A549 treated with AZD2906 at 1 μM for 4 hours (cell line): ENCODE data around the gene PI3. TPM values are rescaled to one million over a fixed set of nuclear protein-coding genes. Genes with fewer than 3 reads are reported as not detected.

Source experiments
- total RNA-seq: library from RNA; stranded (reverse); fragments of 200-300 nt; extraction: Qiagen RNA extraction; gene quantifications from 5 replicates; pipeline ENCODE4 v1.2.3, GENCODE V29; 2022

Gene PI3, protein sequence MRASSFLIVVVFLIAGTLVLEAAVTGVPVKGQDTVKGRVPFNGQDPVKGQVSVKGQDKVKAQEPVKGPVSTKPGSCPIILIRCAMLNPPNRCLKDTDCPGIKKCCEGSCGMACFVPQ
- total RNA-seq, result 2.6 to 5.1 TPM (median 3.0 TPM) in 5 replicates

DNA sequence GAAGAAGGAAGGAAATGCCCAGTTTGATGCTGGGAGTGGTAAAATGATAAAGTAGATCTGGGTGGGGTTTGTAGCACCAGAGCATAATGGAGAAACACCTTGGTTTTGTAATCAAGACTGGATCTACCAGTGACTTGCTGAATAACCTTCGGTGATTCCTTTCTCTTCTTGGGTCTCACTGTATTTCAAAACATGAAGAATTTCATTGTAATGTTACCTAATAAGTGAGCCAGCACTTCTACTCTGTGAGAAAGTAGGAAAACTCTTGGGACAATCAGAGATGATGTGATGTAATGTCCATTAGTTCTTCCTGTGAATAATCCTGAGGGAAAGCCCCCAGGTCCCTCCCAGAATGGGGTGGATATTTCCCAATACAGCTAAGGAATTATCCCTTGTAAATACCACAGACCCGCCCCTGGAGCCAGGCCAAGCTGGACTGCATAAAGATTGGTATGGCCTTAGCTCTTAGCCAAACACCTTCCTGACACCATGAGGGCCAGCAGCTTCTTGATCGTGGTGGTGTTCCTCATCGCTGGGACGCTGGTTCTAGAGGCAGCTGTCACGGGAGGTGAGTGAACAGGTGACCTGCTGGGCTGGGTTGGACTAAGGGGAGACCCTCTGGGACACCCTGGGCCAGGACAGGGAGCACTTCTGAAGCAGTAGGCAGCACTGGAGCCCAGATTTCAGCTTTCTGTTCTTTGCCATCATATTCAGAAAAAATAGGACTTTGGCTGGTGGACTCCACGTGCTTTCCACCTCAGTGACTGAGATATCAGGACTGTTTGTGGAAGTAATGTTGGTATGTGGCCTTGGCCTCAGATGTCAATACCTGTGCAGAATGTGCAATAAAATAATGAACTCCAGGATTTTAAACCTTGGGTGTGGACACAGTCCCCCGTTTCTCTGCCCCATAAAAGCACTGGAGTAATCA, at the start of gene PI3:
Gene PI3 (plus strand): TSS at position 469 of the 931 bp plus-strand sequence. CDS start 21 bp downstream, at position 490.

DNA sequence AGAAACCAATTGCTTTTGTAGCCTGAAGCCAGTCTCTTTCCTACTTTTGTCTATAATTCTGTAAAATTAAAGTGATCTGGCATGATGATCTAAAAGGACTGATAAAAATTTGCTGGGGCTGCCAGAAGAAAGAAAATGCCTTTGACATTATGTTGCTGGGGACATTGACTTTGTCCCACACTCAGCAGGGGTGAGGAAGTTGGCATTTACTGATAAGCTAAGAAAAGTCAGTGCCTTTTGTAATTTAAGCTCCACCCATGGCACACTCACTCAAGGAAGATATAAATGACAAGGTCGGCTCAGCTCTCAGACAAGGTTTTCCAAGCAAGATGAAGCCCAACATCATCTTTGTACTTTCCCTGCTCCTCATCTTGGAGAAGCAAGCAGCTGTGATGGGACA, 32.0 kb downstream of the PI3 start, which contains the start of gene SEMG1:
Gene SEMG1 (plus strand): TSS at position 309 of the 400 bp plus-strand sequence. CDS start 21 bp downstream, at position 330.

DNA sequence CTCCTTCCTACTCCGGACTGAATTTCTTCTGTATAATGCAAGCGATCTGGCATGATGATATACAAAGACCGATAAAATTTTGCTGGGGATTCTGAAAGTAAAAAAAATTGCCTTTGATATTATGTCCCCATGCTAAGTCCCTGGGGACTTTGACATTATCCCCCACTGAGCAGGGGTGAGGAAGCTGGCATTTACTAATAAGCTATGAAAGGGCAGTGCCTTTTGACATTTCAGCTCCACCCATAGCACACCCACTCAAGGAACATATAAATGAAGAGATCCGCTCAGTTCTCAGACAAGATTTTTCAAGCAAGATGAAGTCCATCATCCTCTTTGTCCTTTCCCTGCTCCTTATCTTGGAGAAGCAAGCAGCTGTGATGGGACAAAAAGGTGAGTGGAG, 46.4 kb downstream of the PI3 start, which contains the start of gene SEMG2:
Gene SEMG2 (plus strand): TSS at position 298 of the 400 bp plus-strand sequence. CDS start 17 bp downstream, at position 315.

Other genes starting within 250 kb of the PI3 start
- 38.6 to 44.3 TPM (median 41.2 TPM) in 5 replicates for gene TOMM34, start 214.5 kb upstream of the PI3 start, total RNA-seq
- 11.4 to 14.1 TPM (median 12.0 TPM) in 5 replicates for gene STK4, start 208.4 kb upstream of the PI3 start, total RNA-seq
- not detected in 5 replicates for gene KCNS1, start 73.8 kb upstream of the PI3 start, total RNA-seq
- 0.08 TPM in 1 of 5 replicates, not detected in the others for gene WFDC5, start 59.7 kb upstream of the PI3 start, total RNA-seq
- not detected in 5 replicates for gene WFDC12, start 50.4 kb upstream of the PI3 start, total RNA-seq
- not detected in 5 replicates for gene SEMG1, start 32.1 kb downstream of the PI3 start, total RNA-seq
- gene SEMG2, start 46.5 kb downstream of the PI3 start, total RNA-seq, result not detected in 5 replicates
- 10.1 to 16.1 TPM (median 11.6 TPM) in 5 replicates for gene SLPI, start 79.7 kb downstream of the PI3 start, total RNA-seq
- not detected in 5 replicates for gene RBPJL, start 131.9 kb downstream of the PI3 start, total RNA-seq
- gene MATN4, start 133.4 kb downstream of the PI3 start, total RNA-seq, result 0.10 to 0.22 TPM (median 0.12 TPM) in 4 of 5 replicates, not detected in the other
- gene SDC4, start 173.5 kb downstream of the PI3 start, total RNA-seq, result 89.5 to 111 TPM (median 95.6 TPM) in 5 replicates
- 26.8 to 32.0 TPM (median 29.4 TPM) in 5 replicates for gene SYS1, start 188.3 kb downstream of the PI3 start, total RNA-seq
- gene TP53TG5, start 203.4 kb downstream of the PI3 start, total RNA-seq, result not detected in 5 replicates
- 21.2 to 29.3 TPM (median 25.5 TPM) in 5 replicates for gene DBNDD2, start 233.4 kb downstream of the PI3 start, total RNA-seq
- 91.5 to 104 TPM (median 96.9 TPM) in 5 replicates for gene PIGT, start 241.2 kb downstream of the PI3 start, total RNA-seq